Stimulated activated naive CD4-positive, alpha-beta T cell (primary cell): Measurements from ENCODE around the gene GPBP1.

Experiments
- DNase-seq, 6 experiments: peaks; one replicate each; lab custom pipeline; 2025; lab: John Stamatoyannopoulos, UW

GPBP1 gene

DNA sequence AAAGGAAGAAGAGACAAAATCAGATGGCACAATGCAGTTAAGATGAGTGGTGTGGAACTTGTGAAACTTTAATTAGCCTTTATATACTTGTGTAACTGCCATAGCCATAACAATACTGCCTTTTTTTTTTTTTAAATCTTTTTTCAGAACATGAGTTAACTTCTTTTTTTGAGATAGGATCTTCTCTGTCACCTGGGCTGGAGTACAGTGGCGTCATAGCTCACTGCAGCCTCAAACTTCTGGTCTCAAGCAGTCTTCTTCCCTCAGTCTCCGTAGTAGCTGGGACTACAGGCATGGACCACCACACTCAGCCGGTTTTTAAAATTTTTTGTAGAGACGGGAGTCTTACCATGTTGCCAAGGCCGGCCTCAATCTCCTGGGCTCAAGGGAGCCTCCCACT is 37.2 kb downstream of the GPBP1 start:
- no peak for DNase-seq

DNA sequence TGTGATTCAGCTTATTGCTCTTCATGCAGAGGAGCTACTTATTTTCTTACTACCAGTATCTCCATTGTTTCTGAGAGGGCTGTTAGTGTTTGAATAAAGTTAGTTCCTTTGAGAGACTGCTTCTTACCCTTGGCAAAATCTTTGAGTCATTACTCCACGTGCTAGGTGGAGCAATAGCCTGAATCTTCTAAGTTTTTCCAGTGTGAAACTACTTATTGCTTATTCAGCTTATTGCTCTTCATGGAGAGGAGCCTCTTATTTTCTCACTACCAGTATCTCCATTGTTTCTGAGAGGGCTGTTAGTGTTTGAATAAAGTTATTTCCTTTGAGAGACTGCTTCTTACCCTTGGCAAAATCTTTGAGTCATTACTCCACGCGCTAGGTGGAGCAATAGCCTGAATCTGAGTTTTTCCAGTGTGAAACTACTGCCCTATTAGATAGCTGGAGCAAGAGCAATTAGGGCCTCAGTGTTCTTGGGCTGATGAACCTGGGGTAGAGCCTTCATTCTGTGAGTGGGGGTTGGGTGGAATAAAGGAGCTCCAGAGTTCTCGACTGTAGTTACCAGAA is 41.9 kb downstream of the GPBP1 start:
- no peak for DNase-seq

DNA sequence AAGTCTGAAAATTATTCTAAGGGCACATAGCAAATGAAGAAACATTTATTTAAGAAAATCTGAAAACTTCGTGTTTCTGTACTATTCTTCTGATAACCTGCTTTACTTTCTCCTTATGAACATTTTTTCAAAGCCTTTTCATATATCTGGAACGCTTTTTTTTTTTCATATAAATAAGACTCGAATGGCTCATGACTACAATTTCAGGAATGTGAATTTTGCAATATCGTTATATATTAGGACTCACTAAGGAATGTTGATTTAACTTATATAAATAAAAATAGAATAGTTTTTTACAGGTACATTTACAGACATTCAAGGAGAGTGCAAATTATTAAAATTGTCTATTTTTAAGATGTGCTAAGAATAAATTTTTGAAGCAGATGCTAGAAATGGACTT is 42.9 kb downstream of the GPBP1 start:
- DNase-seq = no peak

DNA sequence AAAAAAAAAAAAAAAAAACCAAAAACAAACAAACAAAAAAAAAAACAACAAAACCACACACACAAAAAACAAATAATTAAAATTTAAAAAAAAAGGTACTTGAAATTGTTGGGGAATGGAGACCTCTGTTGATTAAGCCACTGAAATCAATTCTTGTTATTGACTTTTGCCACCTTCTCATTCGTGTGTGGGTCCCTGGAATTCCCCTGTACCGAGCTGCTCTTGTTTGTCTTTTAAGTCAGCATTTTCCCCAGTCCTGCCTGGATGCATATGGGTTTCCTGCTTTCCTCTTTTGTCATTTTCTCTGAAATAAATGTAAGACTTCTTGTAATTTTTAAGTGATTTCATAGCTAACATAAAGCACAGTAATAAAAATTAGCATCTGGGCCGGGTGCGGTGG is 45.5 kb downstream of the GPBP1 start:
- peak in 1 of 6 experiments; percentile 5 for DNase-seq

GRCh38 chr5:57221049-57221568 is 47.2 kb downstream of the GPBP1 start:
- peak in 3 of 6 experiments; percentile 37 to 84 (median 73) for DNase-seq

- no peak for DNase-seq
Observed at GRCh38 chr5:57225553-57225952, 51.7 kb downstream of the GPBP1 start.

DNA sequence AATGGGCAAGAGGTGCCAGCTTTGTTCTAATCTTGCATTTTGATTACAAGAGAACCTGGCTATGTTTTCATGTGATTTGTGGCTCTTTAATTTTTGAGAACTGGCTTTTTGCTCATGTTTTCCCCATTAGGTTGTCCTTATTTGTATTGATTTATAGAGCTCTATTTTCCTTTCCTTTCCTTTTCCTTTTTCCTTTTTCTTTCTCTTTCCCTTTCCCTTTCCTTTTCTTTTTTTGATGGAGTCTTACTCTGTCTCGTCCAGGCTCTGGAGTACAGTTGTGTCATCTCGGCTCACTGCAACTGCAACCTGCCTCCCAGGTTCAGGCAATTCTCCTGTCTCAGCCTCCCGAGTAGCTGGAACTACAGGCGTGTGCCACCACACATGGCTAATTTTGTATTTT is 55.5 kb downstream of the GPBP1 start:
- DNase-seq = no peak

- DNase-seq = no peak
Observed at GRCh38 chr5:57231607-57232006, 57.7 kb downstream of the GPBP1 start.

DNA sequence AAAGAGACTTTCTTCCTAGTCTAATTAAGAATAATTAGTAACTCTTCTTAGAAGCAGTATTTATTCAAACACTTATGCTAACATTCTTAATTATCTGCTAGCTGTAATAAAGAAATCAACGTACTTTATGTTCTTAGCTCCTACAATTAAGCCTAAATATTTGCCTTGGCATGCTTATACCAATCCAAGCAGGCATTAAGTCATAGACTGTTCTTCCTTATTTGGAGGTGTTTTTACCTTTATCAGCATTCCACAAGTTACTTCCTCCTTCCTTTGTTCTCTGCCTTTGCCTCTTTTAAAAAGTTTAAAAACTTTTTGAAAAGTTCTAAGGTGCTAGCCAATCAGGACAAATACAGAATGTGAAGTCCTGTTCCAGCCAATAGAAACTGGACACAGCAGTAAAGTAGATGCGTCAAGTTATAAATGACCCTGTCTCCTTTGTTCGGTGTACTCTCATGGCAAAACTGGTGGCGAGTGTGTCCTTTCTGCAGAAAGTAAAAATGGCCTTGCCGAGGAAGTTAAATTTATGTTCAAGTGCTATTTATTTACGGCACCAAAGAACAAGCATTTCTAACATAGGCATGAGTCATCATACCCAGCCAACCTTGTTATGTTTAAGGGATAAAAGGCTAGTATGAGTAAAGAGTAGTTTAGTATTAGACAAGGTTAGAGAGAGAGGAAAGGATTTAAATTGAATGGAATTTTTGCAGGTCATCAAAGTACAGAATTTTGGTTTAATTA is 58.6 kb downstream of the GPBP1 start:
- no peak for DNase-seq

GRCh38 chr5:57243286-57244137 is 69.7 kb downstream of the GPBP1 start:
- no peak for DNase-seq

DNA sequence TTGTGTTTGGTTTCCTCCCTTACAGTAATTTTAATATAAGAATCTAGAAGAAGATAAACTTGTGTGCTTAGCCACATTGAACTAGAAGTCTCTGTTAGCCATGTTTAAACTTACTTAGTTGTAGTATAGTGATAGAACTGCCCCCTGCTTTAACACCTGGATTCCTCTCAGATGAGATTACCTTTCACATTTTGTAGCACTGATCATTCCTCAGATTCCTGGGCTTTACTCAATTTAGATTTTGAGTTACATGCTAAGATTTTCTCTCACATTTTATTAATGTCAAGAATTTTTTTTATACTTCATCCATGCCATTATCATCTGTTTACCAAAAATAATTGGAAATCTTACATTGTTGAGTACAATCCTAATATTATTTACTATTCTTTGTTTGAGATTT is 70.5 kb downstream of the GPBP1 start:
- DNase-seq = no peak

DNA sequence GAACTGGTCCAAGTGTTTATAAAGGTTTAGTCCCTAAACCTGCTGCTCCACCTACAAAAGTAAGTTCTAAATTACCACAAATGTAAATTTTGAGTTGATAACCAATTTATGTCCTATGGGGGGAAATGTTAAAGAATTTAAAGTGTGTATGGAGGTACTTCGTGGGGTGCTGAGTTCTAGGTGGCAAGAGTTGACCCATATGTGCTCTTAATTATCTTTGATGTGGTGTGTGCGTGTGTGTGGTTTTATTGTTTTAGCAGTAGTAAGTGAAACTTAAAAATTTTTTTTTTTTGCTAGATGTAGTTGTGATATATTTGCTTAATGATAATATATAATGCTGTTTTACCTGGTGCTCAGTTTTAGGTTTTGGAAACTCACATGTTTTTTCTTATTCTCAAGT is 72.6 kb downstream of the GPBP1 start:
- peak in 2 of 6 experiments; percentile 4 for DNase-seq

DNA sequence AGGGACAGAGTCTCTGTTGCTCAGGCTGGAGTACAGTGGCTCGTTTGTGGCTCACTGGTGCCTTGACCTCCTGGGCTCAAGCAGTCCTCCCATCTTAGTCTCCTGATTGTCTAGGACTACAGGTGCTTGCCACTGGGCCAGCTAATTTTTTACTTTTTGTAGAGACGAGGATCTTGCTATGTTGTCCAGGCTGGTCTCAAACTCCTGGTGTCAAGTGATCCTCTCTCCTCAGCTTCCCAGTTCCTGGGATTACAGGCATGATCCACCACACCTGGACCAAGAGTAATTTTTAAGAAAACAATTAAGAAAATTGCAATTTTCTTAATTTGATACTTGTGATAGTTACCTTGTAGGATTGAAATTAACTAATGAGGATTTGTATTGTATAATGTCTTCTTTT is 73.9 kb downstream of the GPBP1 start:
- DNase-seq = no peak

DNA sequence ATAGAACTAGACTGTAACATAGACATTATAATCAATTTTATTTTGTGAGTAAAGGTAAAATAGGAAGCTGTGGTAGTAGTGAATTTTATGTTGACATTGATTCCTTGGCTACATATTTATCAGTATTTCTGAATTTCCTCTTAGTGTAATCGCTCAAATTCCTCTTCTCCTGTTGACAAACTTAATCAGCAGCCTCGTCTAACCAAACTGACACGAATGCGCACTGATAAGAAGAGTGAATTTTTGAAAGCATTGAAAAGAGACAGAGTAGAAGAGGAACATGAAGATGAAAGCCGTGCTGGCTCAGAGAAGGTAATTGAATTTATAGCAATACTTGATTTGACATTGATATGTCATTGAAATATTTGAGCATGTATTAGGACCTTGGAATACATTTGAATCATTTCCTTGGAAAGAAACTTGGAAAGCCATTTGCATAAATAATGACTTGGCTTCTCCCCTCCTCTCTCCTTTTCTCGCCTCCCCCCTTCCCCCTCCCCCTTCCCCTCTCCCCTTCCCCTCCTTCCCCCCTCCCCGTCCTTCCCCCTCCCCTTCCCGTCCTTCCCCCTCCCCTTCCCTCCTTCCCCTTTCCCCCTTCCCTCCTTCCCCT is 75.5 kb downstream of the GPBP1 start:
- no peak for DNase-seq

- no peak for DNase-seq
Observed at GRCh38 chr5:57258052-57258451, 84.2 kb downstream of the GPBP1 start.

GRCh38 chr5:57258943-57259342 is 85.1 kb downstream of the GPBP1 start:
- no peak for DNase-seq

DNA sequence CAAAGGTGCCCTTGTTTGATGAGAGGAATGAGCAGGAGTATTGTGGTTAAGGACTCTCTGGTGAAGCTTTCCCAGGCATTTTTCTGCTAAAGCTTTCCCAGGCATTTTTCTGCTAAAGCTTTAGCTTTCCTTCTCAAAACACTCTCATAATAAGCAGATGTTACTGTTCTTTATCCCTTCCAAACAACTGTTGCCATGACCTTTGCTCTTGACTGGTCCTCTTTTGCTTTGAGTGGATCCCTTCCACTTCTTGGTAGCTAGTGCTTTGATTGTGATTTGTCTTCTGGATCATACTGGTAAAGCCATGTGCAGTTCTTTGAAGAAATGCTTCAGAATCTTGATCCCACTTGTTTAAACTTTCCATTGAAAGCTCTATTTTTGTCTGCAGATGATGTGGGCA is 85.8 kb downstream of the GPBP1 start:
- no peak for DNase-seq

GRCh38 chr5:57262541-57262940 is 88.7 kb downstream of the GPBP1 start:
- no peak for DNase-seq

GRCh38 chr5:57267805-57268204 is 93.9 kb downstream of the GPBP1 start:
- DNase-seq = no peak

DNA sequence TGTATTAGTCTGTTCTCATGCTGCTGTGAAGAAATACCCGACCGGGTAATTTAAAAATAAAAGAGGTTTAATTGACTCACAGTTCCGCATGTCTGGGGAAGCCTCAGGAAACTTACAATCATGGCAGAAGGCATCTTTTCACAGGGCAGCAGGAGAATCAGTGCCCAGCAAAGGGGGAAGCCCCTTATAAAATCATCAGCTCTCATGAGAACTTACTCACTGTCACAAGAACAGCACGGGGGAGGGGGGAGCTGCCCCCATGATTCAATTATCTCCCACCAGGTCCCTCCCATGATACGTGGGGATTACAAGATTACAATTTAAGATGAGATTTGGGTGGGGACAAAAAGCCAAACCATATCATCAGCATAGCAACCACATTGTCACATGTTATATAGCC is 102.5 kb downstream of the GPBP1 start:
- no peak for DNase-seq

- DNase-seq = peak in 1 of 6 experiments; percentile 3
Observed at GRCh38 chr5:57277085-57277484, 103.2 kb downstream of the GPBP1 start.

DNA sequence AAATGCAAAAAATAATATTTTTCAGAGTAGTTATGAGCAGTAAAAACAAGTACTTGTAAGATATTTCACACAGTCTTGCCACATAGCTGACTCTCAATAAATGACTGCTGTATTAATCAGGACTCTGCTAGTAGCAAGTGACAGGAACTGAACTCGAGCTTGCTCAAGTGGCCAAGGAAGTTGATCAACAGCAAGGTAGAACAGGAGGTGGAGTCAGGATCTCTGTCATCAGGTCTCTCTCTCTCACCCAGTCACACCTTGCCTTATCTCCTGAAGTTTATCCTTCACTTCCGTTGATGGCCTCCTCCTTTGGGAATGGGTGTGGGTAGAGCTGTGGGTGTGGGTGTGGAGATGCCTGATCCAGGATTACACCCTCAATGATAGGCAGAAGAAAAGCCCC is 107.0 kb downstream of the GPBP1 start:
- no peak for DNase-seq
